H9 (cell line): ENCODE measurements around the gene APBA2. TPM values are rescaled to one million over a fixed set of nuclear protein-coding genes. Genes with fewer than 3 reads are reported as not detected.

Source experiments
- DNase-seq: peaks from one replicate; pipeline ENCODE4 v3.0.0-alpha.2; 2017
- H2AFZ ChIP-seq: one replicate; pipeline ENCODE4 v1.6.1; 2013; ENCODE audit warnings: mild to moderate bottlenecking, low read length, control low read depth, moderate library complexity
- H2AK5ac ChIP-seq: 2 replicates; pipeline ENCODE4 v1.6.1; 2013; ENCODE audit warnings: low read length, control low read depth, mixed read lengths; ENCODE audit not compliant: insufficient read length
- H2BK120ac ChIP-seq: one replicate; pipeline ENCODE4 v1.6.1; 2013; ENCODE audit warnings: low read depth, mild to moderate bottlenecking, low read length, control low read depth, inconsistent platforms; ENCODE audit not compliant: poor library complexity, severe bottlenecking
- H2BK12ac ChIP-seq: 2 replicates; pipeline ENCODE4 v1.6.1; 2013; ENCODE audit warnings: low read length, control low read depth, mixed read lengths, low read depth; ENCODE audit not compliant: insufficient read length
- H2BK15ac ChIP-seq: 2 replicates; pipeline ENCODE4 v1.6.1; 2013; ENCODE audit warnings: low read depth, low read length, control low read depth
- H2BK20ac ChIP-seq: one replicate; pipeline ENCODE4 v1.6.1; 2013; ENCODE audit warnings: low read depth, mild to moderate bottlenecking, low read length, control low read depth, inconsistent platforms; ENCODE audit not compliant: poor library complexity, severe bottlenecking
- H2BK5ac ChIP-seq: 2 replicates; pipeline ENCODE4 v1.6.1; 2013; ENCODE audit warnings: low read length, control low read depth, mixed read lengths; ENCODE audit not compliant: insufficient read length
- H3K14ac ChIP-seq: 2 replicates; pipeline ENCODE4 v1.6.1; 2013; ENCODE audit warnings: low read length, control low read depth; ENCODE audit not compliant: insufficient read depth
- H3K18ac ChIP-seq: 2 replicates; pipeline ENCODE4 v1.6.1; 2013; ENCODE audit warnings: low read depth, mild to moderate bottlenecking, mixed read lengths, low read length, control low read depth; ENCODE audit not compliant: insufficient read length
- H3K23ac ChIP-seq: 2 replicates; pipeline ENCODE4 v1.6.1; 2013; ENCODE audit warnings: low read length, control low read depth, mixed read lengths, low read depth; ENCODE audit not compliant: insufficient read length
- H3K23me2 ChIP-seq: 2 replicates; pipeline ENCODE4 v1.6.1; 2013; ENCODE audit warnings: low read depth, mild to moderate bottlenecking, mixed read lengths, low read length, control low read depth; ENCODE audit not compliant: insufficient read length, poor library complexity, severe bottlenecking
- H3K27ac ChIP-seq: 2 replicates; pipeline ENCODE4 v1.5.1; 2013; ENCODE audit warnings: low read length, control low read depth, mixed read lengths, low read depth; ENCODE audit not compliant: insufficient read length
- H3K27me3 ChIP-seq: 2 replicates; pipeline ENCODE4 v1.6.1; 2013; ENCODE audit warnings: low read length, control low read depth, inconsistent platforms; ENCODE audit not compliant: insufficient read depth
- H3K4ac ChIP-seq: 2 replicates; pipeline ENCODE4 v1.6.1; 2013; ENCODE audit warnings: low read depth, mild to moderate bottlenecking, control low read depth, inconsistent platforms, low read length, moderate library complexity
- H3K4me1 ChIP-seq: 2 replicates; pipeline ENCODE4 v1.6.1; 2013; ENCODE audit warnings: low read length, control low read depth, inconsistent platforms; ENCODE audit not compliant: insufficient read depth
- H3K4me2 ChIP-seq: 2 replicates; pipeline ENCODE4 v1.6.1; 2013; ENCODE audit warnings: low read length, control low read depth, mixed read lengths; ENCODE audit not compliant: insufficient read length, insufficient read depth
- H3K56ac ChIP-seq: 2 replicates; pipeline ENCODE4 v1.6.1; 2013; ENCODE audit warnings: low read depth, mild to moderate bottlenecking, mixed read lengths, low read length, control low read depth; ENCODE audit not compliant: insufficient read length
- H3K79me1 ChIP-seq: 2 replicates; pipeline ENCODE4 v1.6.1; 2013; ENCODE audit warnings: low read depth, mild to moderate bottlenecking, moderate library complexity, low read length, control low read depth, inconsistent platforms; ENCODE audit not compliant: insufficient read depth, poor library complexity, severe bottlenecking
- H3K79me2 ChIP-seq: 2 replicates; pipeline ENCODE4 v1.6.1; 2013; ENCODE audit warnings: low read length, control low read depth, inconsistent platforms; ENCODE audit not compliant: insufficient read depth
- H3K9ac ChIP-seq: 2 replicates; pipeline ENCODE4 v1.6.1; 2013; ENCODE audit warnings: low read length, control low read depth, mixed read lengths; ENCODE audit not compliant: insufficient read length; ENCODE audit errors: extremely low read depth
- H3K9me3 ChIP-seq: one replicate; pipeline ENCODE4 v1.6.1; 2013; ENCODE audit warnings: low read depth, low read length, inconsistent platforms; ENCODE audit not compliant: control insufficient read depth
- H3T11ph ChIP-seq: one replicate; pipeline ENCODE4 v1.6.1; 2013; ENCODE audit warnings: mild to moderate bottlenecking, low read length, control low read depth, inconsistent platforms
- H4K20me1 ChIP-seq: one replicate; pipeline ENCODE4 v1.6.1; 2013; ENCODE audit not compliant: control insufficient read depth, insufficient read length, insufficient read depth
- H4K5ac ChIP-seq: 2 replicates; pipeline ENCODE4 v1.6.1; 2013; ENCODE audit warnings: low read depth, mild to moderate bottlenecking, mixed read lengths, low read length, control low read depth; ENCODE audit not compliant: insufficient read length
- H4K8ac ChIP-seq: replicated peaks from 2 replicates; pipeline ENCODE4 v1.6.1; 2013; ENCODE audit warnings: low read length, control low read depth, mixed read lengths, low read depth; ENCODE audit not compliant: insufficient read length
- H4K91ac ChIP-seq: 2 replicates; pipeline ENCODE4 v1.6.1; 2013; ENCODE audit warnings: low read depth, mild to moderate bottlenecking, moderate library complexity, mixed read lengths, low read length, control low read depth; ENCODE audit not compliant: insufficient read length
- H3K27ac Mint-ChIP-seq, 3 experiments: 2 replicates in 2 of 3; 3 replicates in 1 of 3; pipeline ENCODE4 v1.8.0; 2020 to 2021; ENCODE audit warnings: mixed read lengths in 3 of 3, mild to moderate bottlenecking in 1 of 3, moderate library complexity in 1 of 3
- H3K27me3 Mint-ChIP-seq: 2 replicates; pipeline ENCODE4 v1.8.0; 2021; ENCODE audit warnings: low read depth, mild to moderate bottlenecking, moderate library complexity, mixed read lengths
- H3K36me3 Mint-ChIP-seq, 3 experiments: 2 replicates in 2 of 3; 3 replicates in 1 of 3; pipeline ENCODE4 v1.8.0; 2020 to 2021; ENCODE audit warnings: low read depth in 3 of 3, mixed read lengths in 3 of 3; ENCODE audit not compliant: insufficient read depth in 1 of 3
- H3K4me1 Mint-ChIP-seq, 2 experiments: 2 replicates each; pipeline ENCODE4 v1.8.0; 2020; ENCODE audit warnings: mixed read lengths in 2 of 2
- H3K4me3 Mint-ChIP-seq, 2 experiments: 2 replicates in 1 of 2; 3 replicates in 1 of 2; pipeline ENCODE4 v1.8.0; 2020 to 2021; ENCODE audit warnings: mild to moderate bottlenecking in 2 of 2, mixed read lengths in 2 of 2, moderate library complexity in 1 of 2
- H3K9me3 Mint-ChIP-seq, 2 experiments: 2 replicates in 1 of 2; 3 replicates in 1 of 2; pipeline ENCODE4 v1.8.0; 2020; ENCODE audit warnings: mild to moderate bottlenecking in 2 of 2, mixed read lengths in 2 of 2, moderate library complexity in 1 of 2
- CTCF ChIP-seq: fragments of 200-600 bp; sonication (generic); conservative IDR thresholded peaks from 3 replicates; pipeline ENCODE4 v1.8.0; 2021; ENCODE audit warnings: antibody characterized with exemption, mild to moderate bottlenecking
- WGBS: extraction: QIAGEN DNeasy Blood & Tissue Kit; methylation state at CpG from one replicate; pipeline ENCODE4 v1.1.7; 2013; ENCODE audit warnings: missing lambda C conversion rate, low lambda C conversion rate, mixed read lengths; ENCODE audit not compliant: insufficient read length; ENCODE audit errors: extremely low coverage; 5-methylcytosine and 5-hydroxymethylcytosine counted together
- total RNA-seq: library from RNA; stranded (reverse); gene quantifications from 2 replicates; pipeline ENCODE4 v1.2.1, GENCODE V29; 2021

Gene APBA2
- total RNA-seq, 1 experiment from 2014 or later: 14.3 TPM

DNA sequence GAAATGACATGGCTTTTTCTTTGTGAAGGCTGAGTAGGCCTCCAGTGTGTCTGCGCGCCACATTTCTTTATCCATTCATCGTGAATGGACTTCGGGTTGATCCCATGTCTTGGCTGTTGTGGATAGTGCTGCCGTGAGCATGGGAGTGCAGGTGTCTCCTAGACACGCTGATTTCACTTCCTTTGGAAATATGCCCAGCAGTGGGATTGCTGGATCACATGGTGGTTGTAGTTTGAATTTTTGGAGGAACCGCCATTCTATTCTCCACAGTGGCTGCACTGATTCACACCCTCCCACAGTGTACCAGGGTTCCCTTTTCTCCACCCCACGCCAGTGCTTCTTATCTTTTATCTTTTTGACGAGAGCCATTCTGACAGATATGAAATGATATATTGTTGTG is 212.2 kb downstream of the APBA2 start:
- H3K27me3 Mint-ChIP-seq: peaks cover 1% of the 10 kb centered on the region; the same call in 1 of the 2 replicates
- WGBS: no CpG with 5 or more reads among the region's 9 CpGs

More for the DNA sequence above, 212.2 kb downstream of the APBA2 start:
- no peak overlapping the region for H3K14ac ChIP-seq
- no peaks in the 10 kb centered on the region for H3K23me2 ChIP-seq
- no peak overlapping the region for H3K56ac ChIP-seq
- H2AK5ac ChIP-seq: no peak overlapping the region
- H3K27ac ChIP-seq: no peak overlapping the region
- H2BK20ac ChIP-seq: no peak overlapping the region
- no peaks in the 10 kb centered on the region for H3K27me3 ChIP-seq
- peaks cover 4% of the 10 kb centered on the region; the same call in 1 of the 2 replicates for H3K4me1 ChIP-seq
- H3K79me2 ChIP-seq: no peaks in the 10 kb centered on the region
- no peaks in the 10 kb centered on the region for H4K20me1 ChIP-seq
- H3K9me3 ChIP-seq: no peaks in the 10 kb centered on the region
- H3K18ac ChIP-seq: no peak overlapping the region
- no peak overlapping the region for H2BK5ac ChIP-seq
- H2AFZ ChIP-seq: no peak overlapping the region
- Mint-ChIP-seq H3K9me3 (no peaks in the 10 kb centered on the region; a peak in 1 of 5 replicates), H3K4me1 (peaks cover 28 to 38% of the 10 kb centered on the region in 2 experiments), H3K27ac (no peak overlapping the region), H3K36me3 (peaks cover 0 to 4% (median 0%) of the 10 kb centered on the region in 3 experiments; a peak in 2 of 7 replicates), H3K4me3 (no peak overlapping the region)
- H2BK12ac ChIP-seq: no peak overlapping the region
- H3K9ac ChIP-seq: no peak overlapping the region
- H3K4me2 ChIP-seq: no peak overlapping the region
- H4K8ac ChIP-seq: no peak overlapping the region
- TF ChIP-seq CTCF: no peak
- no peak overlapping the region for H4K91ac ChIP-seq
- H3T11ph ChIP-seq: no peak overlapping the region
- H3K23ac ChIP-seq: no peak overlapping the region
- no peak overlapping the region for H4K5ac ChIP-seq
- H3K79me1 ChIP-seq: no peaks in the 10 kb centered on the region
- no peak overlapping the region for H2BK120ac ChIP-seq
- no peak overlapping the region for H3K4ac ChIP-seq
- no peak overlapping the region for H2BK15ac ChIP-seq
- DNase-seq: no peak
